Tibial nerve (tissue), 4 donors: Measurements from ENCODE around the gene PTPRE.

Experiments
- CTCF ChIP-seq, 5 experiments: fragments of 200-600 bp in 3 of 5; fragments of 450-650 bp in 2 of 5; sonication (generic) in 3 of 5; IDR thresholded peaks; one replicate each; pipeline ENCODE4 v1.5.1; 2016 to 2019; ENCODE audit warnings: antibody characterized with exemption in 5 of 5, mild to moderate bottlenecking in 3 of 5, moderate library complexity in 2 of 5
- EP300 ChIP-seq, 2 donors: sonication (generic); formaldehyde crosslinking; IDR thresholded peaks; one replicate each; pipeline ENCODE4 v1.6.1; 2017; ENCODE audit warnings: antibody characterized with exemption in 2 of 2, mild to moderate bottlenecking in 1 of 2
- POLR2A ChIP-seq, 2 donors: fragments of 450-650 bp; IDR thresholded peaks; one replicate each; pipeline ENCODE4 v1.6.1; 2017; ENCODE audit warnings: antibody characterized with exemption in 2 of 2, mild to moderate bottlenecking in 2 of 2, moderate library complexity in 2 of 2

DNA sequence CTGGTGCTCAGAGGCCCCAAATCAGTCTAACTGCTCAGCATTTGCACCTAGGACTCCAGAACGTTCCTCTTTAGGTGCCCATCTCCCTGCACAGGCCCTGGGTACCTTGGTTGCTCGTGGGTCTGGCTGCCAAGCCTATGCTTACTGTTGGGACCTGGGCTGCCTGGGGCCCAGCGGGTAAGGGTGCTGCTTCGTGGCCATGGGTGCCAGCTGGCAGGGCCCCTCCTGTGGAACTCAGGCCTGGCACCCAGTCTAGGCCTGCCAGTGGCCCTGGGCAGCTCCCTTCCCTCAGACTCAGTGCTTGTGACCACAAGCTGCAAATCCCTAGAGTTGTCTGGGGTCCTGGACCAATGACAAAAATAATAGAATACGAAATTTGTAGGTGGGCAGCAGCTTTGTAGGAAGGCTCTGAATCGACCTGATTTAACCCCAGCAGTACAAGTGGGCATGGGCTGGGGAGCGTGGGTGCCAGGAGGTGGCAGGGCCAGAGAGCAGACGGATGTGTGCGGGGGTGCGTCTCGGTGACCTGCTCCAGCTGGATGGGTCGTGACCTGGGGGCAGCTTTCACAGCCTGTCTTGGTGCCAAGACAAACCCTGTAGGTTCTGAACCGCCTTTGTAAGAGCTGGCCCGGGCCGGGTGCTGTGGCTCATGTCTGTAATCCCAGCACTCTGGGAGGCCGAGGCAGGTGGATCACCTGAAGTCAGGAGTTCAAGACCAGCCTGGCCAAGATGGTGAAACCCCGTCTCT is 149.6 kb downstream of the PTPRE start:
- TF ChIP-seq CTCF (IDR thresholded peaks at IDR 0.05) (no peak), POLR2A (IDR thresholded peaks at IDR 0.05) (no peak), EP300 (IDR thresholded peaks at IDR 0.05) (no peak)
